OCI-LY1 (cell line): ENCODE measurements around the gene METTL25.

Source experiments
- H2AFZ ChIP-seq: fragments of 200-600 bp; sonication (generic), shearing (Covaris generic); 2 replicates; pipeline ENCODE4 v1.6.0; 2014; ENCODE audit warnings: antibody characterized with exemption, mild to moderate bottlenecking, low read length
- H3F3A ChIP-seq: fragments of 200-600 bp; sonication (generic), shearing (Covaris generic); 2 replicates; pipeline ENCODE4 v1.6.0; 2014; ENCODE audit warnings: mild to moderate bottlenecking, antibody characterized with exemption, low read length, moderate library complexity; ENCODE audit not compliant: insufficient read depth
- H3K27ac ChIP-seq: fragments of 200-600 bp; sonication (generic); 2 replicates; pipeline ENCODE4 v1.5.1; 2014; ENCODE audit warnings: low read length, mixed run types, mild to moderate bottlenecking, low read depth; ENCODE audit not compliant: poor library complexity, severe bottlenecking
- H3K27me3 ChIP-seq: fragments of 200-600 bp; sonication (generic); 2 replicates; pipeline ENCODE4 v1.6.0; 2014; ENCODE audit warnings: antibody characterized with exemption, mild to moderate bottlenecking, low read length, moderate library complexity; ENCODE audit not compliant: insufficient read depth
- H3K36me3 ChIP-seq: fragments of 200-600 bp; sonication (generic); 2 replicates; pipeline ENCODE4 v1.6.1; 2014; ENCODE audit warnings: mild to moderate bottlenecking, antibody characterized with exemption, low read length, moderate library complexity, mixed read lengths; ENCODE audit not compliant: insufficient read depth
- H3K4me1 ChIP-seq: fragments of 200-600 bp; sonication (generic); 2 replicates; pipeline ENCODE4 v1.5.1; 2014; ENCODE audit warnings: mild to moderate bottlenecking, low read length, moderate library complexity; ENCODE audit not compliant: insufficient read depth, severe bottlenecking
- H3K4me2 ChIP-seq: fragments of 200-600 bp; sonication (generic), shearing (Covaris generic); 2 replicates; pipeline ENCODE4 v1.6.1; 2014; ENCODE audit warnings: low read length
- H3K4me3 ChIP-seq: fragments of 200-600 bp; sonication (generic); 2 replicates; pipeline ENCODE4 v1.5.1; 2014; ENCODE audit warnings: low read length, low read depth, mild to moderate bottlenecking, mixed read lengths; ENCODE audit not compliant: poor library complexity, severe bottlenecking
- H3K79me2 ChIP-seq: fragments of 200-600 bp; shearing (Covaris generic); 2 replicates; pipeline ENCODE4 v1.6.1; 2016; ENCODE audit warnings: mixed run types, low read length, mixed read lengths; ENCODE audit not compliant: insufficient read depth
- H3K9ac ChIP-seq: fragments of 200-600 bp; sonication (generic), shearing (Covaris generic); 2 replicates; pipeline ENCODE4 v1.6.1; 2014; ENCODE audit warnings: mild to moderate bottlenecking, low read length, mixed read lengths
- H3K9me2 ChIP-seq: fragments of 200-600 bp; sonication (generic), shearing (Covaris generic); 2 replicates; pipeline ENCODE4 v1.6.1; 2014; ENCODE audit warnings: low read depth, mild to moderate bottlenecking, low read length, mixed read lengths
- H3K9me3 ChIP-seq: fragments of 200-600 bp; shearing (Covaris generic); 2 replicates; pipeline ENCODE4 v1.6.1; 2014; ENCODE audit warnings: low read length, mixed read lengths
- H4K20me1 ChIP-seq: fragments of 200-600 bp; sonication (generic), shearing (Covaris generic); 2 replicates; pipeline ENCODE4 v1.6.0; 2016; ENCODE audit warnings: mild to moderate bottlenecking, low read length; ENCODE audit not compliant: insufficient read depth
- EZH2 ChIP-seq: fragments of 200-600 bp; sonication (generic), shearing (Covaris generic); IDR thresholded peaks from 2 replicates; pipeline ENCODE4 v1.8.0; 2017; ENCODE audit warnings: borderline replicate concordance, mixed run types, mild to moderate bottlenecking, antibody characterized with exemption, low read length, moderate library complexity, mixed read lengths
- TF ChIP-seq, protein P1 (sequence below): fragments of 200-600 bp; sonication (generic), shearing (Covaris generic); IDR thresholded peaks from 2 replicates; pipeline ENCODE4 v1.5.1; 2017; ENCODE audit warnings: mild to moderate bottlenecking, antibody characterized with exemption, low read length, moderate library complexity, mixed read lengths

The METTL25 gene

DNA sequence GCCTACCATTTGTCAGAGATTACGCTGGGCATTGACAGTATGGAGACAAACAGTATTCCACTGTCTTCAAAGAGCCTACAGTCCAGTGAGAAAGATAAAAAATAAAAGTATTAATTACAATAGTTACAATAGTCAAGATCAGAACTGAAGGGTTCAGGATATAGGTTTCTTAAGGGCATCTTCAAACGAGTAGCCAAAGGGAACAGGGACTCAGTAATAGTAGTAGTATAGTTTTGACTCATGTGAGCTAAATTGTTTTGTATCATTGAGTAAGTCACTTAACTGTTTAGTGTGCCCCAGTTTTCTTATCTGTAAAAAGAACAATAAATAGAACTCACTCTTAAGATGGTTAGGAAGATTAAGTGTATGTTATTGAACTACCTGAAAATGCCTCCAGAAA is 123.6 kb downstream of the METTL25 start:
- Histone ChIP-seq H3K27me3 (no peaks in the 10 kb centered on the region), H3F3A (no peaks in the 10 kb centered on the region), H3K9me2 (no peaks in the 10 kb centered on the region), H3K4me2 (no peak overlapping the region), H3K79me2 (no peaks in the 10 kb centered on the region), H3K27ac (no peak overlapping the region), H3K4me3 (no peak overlapping the region), H3K36me3 (no peaks in the 10 kb centered on the region), H3K9ac (no peak overlapping the region), H4K20me1 (no peaks in the 10 kb centered on the region), H3K4me1 (no peaks in the 10 kb centered on the region), H2AFZ (no peak overlapping the region), H3K9me3 (no peaks in the 10 kb centered on the region)
- TF ChIP-seq, protein P1, sequence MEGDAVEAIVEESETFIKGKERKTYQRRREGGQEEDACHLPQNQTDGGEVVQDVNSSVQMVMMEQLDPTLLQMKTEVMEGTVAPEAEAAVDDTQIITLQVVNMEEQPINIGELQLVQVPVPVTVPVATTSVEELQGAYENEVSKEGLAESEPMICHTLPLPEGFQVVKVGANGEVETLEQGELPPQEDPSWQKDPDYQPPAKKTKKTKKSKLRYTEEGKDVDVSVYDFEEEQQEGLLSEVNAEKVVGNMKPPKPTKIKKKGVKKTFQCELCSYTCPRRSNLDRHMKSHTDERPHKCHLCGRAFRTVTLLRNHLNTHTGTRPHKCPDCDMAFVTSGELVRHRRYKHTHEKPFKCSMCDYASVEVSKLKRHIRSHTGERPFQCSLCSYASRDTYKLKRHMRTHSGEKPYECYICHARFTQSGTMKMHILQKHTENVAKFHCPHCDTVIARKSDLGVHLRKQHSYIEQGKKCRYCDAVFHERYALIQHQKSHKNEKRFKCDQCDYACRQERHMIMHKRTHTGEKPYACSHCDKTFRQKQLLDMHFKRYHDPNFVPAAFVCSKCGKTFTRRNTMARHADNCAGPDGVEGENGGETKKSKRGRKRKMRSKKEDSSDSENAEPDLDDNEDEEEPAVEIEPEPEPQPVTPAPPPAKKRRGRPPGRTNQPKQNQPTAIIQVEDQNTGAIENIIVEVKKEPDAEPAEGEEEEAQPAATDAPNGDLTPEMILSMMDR: no peak
- no peak for TF ChIP-seq EZH2

- H3K9ac ChIP-seq: no peak overlapping the region
- no peaks in the 10 kb centered on the region for H3K79me2 ChIP-seq
- H3K4me1 ChIP-seq: no peaks in the 10 kb centered on the region
- no peaks in the 10 kb centered on the region for H3F3A ChIP-seq
- no peaks in the 10 kb centered on the region for H3K27me3 ChIP-seq
- no peak for TF ChIP-seq EZH2
- TF ChIP-seq, protein P1: no peak
- H3K27ac ChIP-seq: no peak overlapping the region
- no peaks in the 10 kb centered on the region for H3K9me3 ChIP-seq
- no peaks in the 10 kb centered on the region for H3K36me3 ChIP-seq
- H3K4me2 ChIP-seq: no peak overlapping the region
- H4K20me1 ChIP-seq: no peaks in the 10 kb centered on the region
- no peaks in the 10 kb centered on the region for H3K9me2 ChIP-seq
- H2AFZ ChIP-seq: no peak overlapping the region
- no peak overlapping the region for H3K4me3 ChIP-seq
Observed at GRCh38 chr12:82486524-82487235, 128.4 kb downstream of the METTL25 start.

DNA sequence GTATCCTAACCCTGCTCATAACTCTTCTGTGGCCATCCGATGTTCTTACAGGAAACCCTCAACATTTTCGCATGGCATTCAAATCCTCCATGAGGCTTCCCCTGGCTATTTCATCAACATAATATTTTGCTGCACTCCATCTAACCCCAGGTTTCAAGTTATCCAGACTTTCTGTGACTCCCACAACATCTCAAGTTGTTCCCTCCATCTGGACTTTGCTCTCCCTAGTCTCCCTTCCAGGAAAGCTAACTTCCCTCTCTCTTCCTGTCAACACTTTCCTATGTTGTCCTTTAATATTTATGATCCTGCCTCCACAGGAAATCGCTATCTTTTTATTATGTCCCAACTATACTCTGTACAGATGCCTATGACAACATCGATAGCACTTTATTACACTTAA is 146.1 kb downstream of the METTL25 start:
- TF ChIP-seq, protein P1: no peak
- TF ChIP-seq EZH2: no peak

More for the DNA sequence above, 146.1 kb downstream of the METTL25 start:
- Histone ChIP-seq H3K36me3 (no peaks in the 10 kb centered on the region), H3K4me3 (no peak overlapping the region), H3K4me1 (no peaks in the 10 kb centered on the region), H3K79me2 (no peaks in the 10 kb centered on the region), H3F3A (no peaks in the 10 kb centered on the region), H3K27ac (no peak overlapping the region), H3K9me3 (no peaks in the 10 kb centered on the region), H3K9me2 (no peaks in the 10 kb centered on the region), H3K4me2 (no peak overlapping the region), H3K27me3 (no peaks in the 10 kb centered on the region), H4K20me1 (no peaks in the 10 kb centered on the region), H2AFZ (no peak overlapping the region), H3K9ac (no peak overlapping the region)
